HCT116 (cell line): ENCODE results near the gene WDR48. TPM values are rescaled to one million over a fixed set of nuclear protein-coding genes. Genes with fewer than 3 reads are reported as not detected.
A peak's percentile ranks its signal among the peaks of the same experiment; 100 is the strongest.

Experiments used
- ATAC-seq: fragments of 200-7000 bp; cut with Tn5 transposase; 2 replicates; pipeline ENCODE4 v1.9.1; 2020; ENCODE audit warnings: mild to moderate bottlenecking, moderate library complexity
- BruUV-seq: library from RNA; stranded (reverse); fragments of 400-500 nt; replicated peaks from 2 replicates; lab custom pipeline; 2021; lab: Mats Ljungman, UMichigan
- CTCF ChIA-PET: fragments of 300-600 bp; sonication (Branson Sonifier 250); formaldehyde crosslinking; loops from one replicate; lab custom pipeline; 2021; ENCODE audit warnings: antibody characterized with exemption; lab: Charles Lee
- POLR2A ChIA-PET: fragments of 300-600, 350-600 bp; sonication (Branson Sonifier 250); formaldehyde crosslinking; loops from one replicate; lab custom pipeline; 2021; ENCODE audit warnings: antibody characterized with exemption; lab: Charles Lee
- RAD21 ChIA-PET, 2 experiments: fragments of 300-600 bp; sonication (Branson Sonifier 250); formaldehyde crosslinking; loops; one replicate each; lab custom pipeline; 2023; ENCODE audit warnings: low total read pairs in 2 of 2; ENCODE audit not compliant: uncharacterized antibody in 2 of 2, unreplicated experiment in 2 of 2, low non-redundant PET in 1 of 2; lab: Charles Lee
- DNase-seq: peaks from one replicate; pipeline ENCODE4 v3.0.0-alpha.2; 2010; ENCODE audit warnings: low read depth, low spot score
- H2AFZ ChIP-seq: fragments of 200-600 bp; shearing (Covaris generic), sonication (generic); 2 replicates; pipeline ENCODE4 v1.6.1; 2017; ENCODE audit warnings: low read depth, mixed run types, mixed read lengths, antibody characterized with exemption, low read length; ENCODE audit not compliant: poor library complexity, severe bottlenecking
- H3K27ac ChIP-seq: 2 replicates; pipeline ENCODE4 v1.5.1; 2012; ENCODE audit warnings: low read depth, low read length
- H3K27me3 ChIP-seq: fragments of 200-600 bp; sonication (generic); 2 replicates; pipeline ENCODE4 v1.6.1; 2016; ENCODE audit warnings: mixed run types, low read length, mixed read lengths; ENCODE audit not compliant: insufficient read depth
- H3K36me3 ChIP-seq, 2 experiments: fragments of 200-500 bp in 1 of 2; fragments of 200-600 bp in 1 of 2; sonication (Bioruptor generic) in 1 of 2; sonication (generic) in 1 of 2; 2 replicates each; pipeline versions ENCODE4 v1.5.1 to v1.6.1; 2014 to 2016; ENCODE audit warnings: low read length in 2 of 2, inconsistent platforms in 1 of 2, mixed read lengths in 1 of 2, mixed run types in 1 of 2; ENCODE audit not compliant: insufficient read depth in 2 of 2, control insufficient read depth in 1 of 2
- H3K4me1 ChIP-seq, 2 experiments: fragments of 200-600 bp in 1 of 2; sonication (generic) in 1 of 2; 2 replicates each; pipeline versions ENCODE4 v1.5.1 to v1.6.1; 2012 to 2017; ENCODE audit warnings: low read length in 2 of 2, inconsistent platforms in 1 of 2, mild to moderate bottlenecking in 1 of 2, mixed read lengths in 1 of 2, mixed run types in 1 of 2, moderate library complexity in 1 of 2; ENCODE audit not compliant: insufficient read depth in 2 of 2, control insufficient read depth in 1 of 2
- H3K4me2 ChIP-seq: fragments of 200-600 bp; sonication (generic); 2 replicates; pipeline ENCODE4 v1.6.1; 2017; ENCODE audit warnings: mixed run types, low read length, mixed read lengths
- H3K4me3 ChIP-seq, 2 experiments: fragments of 200-600 bp in 1 of 2; sonication (generic) in 1 of 2; replicated peaks in 1 of 2; 2 replicates each; pipeline ENCODE4 v1.5.1; 2011 to 2016; ENCODE audit warnings: low read length in 2 of 2, control low read depth in 1 of 2, low read depth in 1 of 2, mild to moderate bottlenecking in 1 of 2, mixed read lengths in 1 of 2, mixed run types in 1 of 2
- H3K79me2 ChIP-seq: fragments of 200-600 bp; sonication (generic); 2 replicates; pipeline ENCODE4 v1.6.1; 2017; ENCODE audit warnings: mild to moderate bottlenecking, mixed run types, low read length, moderate library complexity, mixed read lengths; ENCODE audit not compliant: insufficient read depth
- H3K9ac ChIP-seq: fragments of 200-600 bp; sonication (generic); 2 replicates; pipeline ENCODE4 v1.6.1; 2016; ENCODE audit warnings: low read length, mixed read lengths
- H3K9me2 ChIP-seq: fragments of 200-600 bp; sonication (generic), shearing (Covaris generic); 2 replicates; pipeline ENCODE4 v1.6.1; 2017; ENCODE audit warnings: mixed run types, mild to moderate bottlenecking, moderate library complexity; ENCODE audit not compliant: insufficient read depth
- H3K9me3 ChIP-seq, 2 experiments: fragments of 200-500 bp in 1 of 2; fragments of 200-600 bp in 1 of 2; sonication (Bioruptor generic) in 1 of 2; sonication (generic) in 1 of 2; 2 replicates each; pipeline ENCODE4 v1.6.1; 2014 to 2017; ENCODE audit warnings: low read length in 2 of 2, mixed read lengths in 2 of 2, inconsistent platforms in 1 of 2, low read depth in 1 of 2, mild to moderate bottlenecking in 1 of 2, mixed run types in 1 of 2, moderate library complexity in 1 of 2; ENCODE audit not compliant: control insufficient read depth in 1 of 2, insufficient read depth in 1 of 2
- H4K20me1 ChIP-seq: fragments of 200-600 bp; sonication (generic), shearing (Covaris generic); 2 replicates; pipeline ENCODE4 v1.6.1; 2017; ENCODE audit warnings: mixed run types, mild to moderate bottlenecking, moderate library complexity; ENCODE audit not compliant: insufficient read depth
- ATF3 ChIP-seq: IDR thresholded peaks from 2 replicates; pipeline ENCODE4 v1.6.1; 2012
- CBX3 ChIP-seq: IDR thresholded peaks from 2 replicates; pipeline ENCODE4 v1.6.1; 2012; ENCODE audit warnings: low read depth
- CEBPB ChIP-seq: IDR thresholded peaks from 2 replicates; pipeline ENCODE4 v1.6.1; 2012; ENCODE audit warnings: low read depth
- EGR1 ChIP-seq: IDR thresholded peaks from 2 replicates; pipeline ENCODE4 v1.6.1; 2012; ENCODE audit warnings: low read depth
- ELF1 ChIP-seq: IDR thresholded peaks from 2 replicates; pipeline ENCODE4 v1.6.1; 2012; ENCODE audit warnings: low read depth, borderline replicate concordance
- EZH2 ChIP-seq: fragments of 200-600 bp; sonication (generic); IDR thresholded peaks from 2 replicates; pipeline ENCODE4 v1.6.1; 2017; ENCODE audit warnings: antibody characterized with exemption, mixed run types
- EZH2phosphoT487 ChIP-seq: fragments of 200-600 bp; IDR thresholded peaks from 2 replicates; pipeline ENCODE4 v1.6.1; 2018; ENCODE audit warnings: antibody characterized with exemption, borderline replicate concordance
- FOSL1 ChIP-seq: IDR thresholded peaks from 2 replicates; pipeline ENCODE4 v1.6.1; 2012; ENCODE audit warnings: low read depth
- JUND ChIP-seq: IDR thresholded peaks from 2 replicates; pipeline ENCODE4 v1.6.1; 2012
- POLR2A ChIP-seq: IDR thresholded peaks from 2 replicates; pipeline ENCODE4 v1.7.0; 2011; ENCODE audit warnings: borderline replicate concordance; ENCODE audit not compliant: insufficient read depth, insufficient read length; ENCODE audit errors: extremely low read depth
- RAD21 ChIP-seq: IDR thresholded peaks from 2 replicates; pipeline ENCODE4 v1.6.1; 2012; ENCODE audit warnings: low read depth, mild to moderate bottlenecking
- REST ChIP-seq: IDR thresholded peaks from 2 replicates; pipeline ENCODE4 v1.6.1; 2012; ENCODE audit warnings: low read depth
- SIN3A ChIP-seq: IDR thresholded peaks from 2 replicates; pipeline ENCODE4 v1.6.1; 2012; ENCODE audit warnings: low read depth
- SP1 ChIP-seq: IDR thresholded peaks from 2 replicates; pipeline ENCODE4 v1.6.1; 2012; ENCODE audit warnings: low read depth
- SRF ChIP-seq: IDR thresholded peaks from 2 replicates; pipeline ENCODE4 v1.6.1; 2012; ENCODE audit warnings: low read depth
- TCF7L2 ChIP-seq: IDR thresholded peaks from 2 replicates; pipeline ENCODE4 v1.7.0; 2011; ENCODE audit warnings: borderline replicate concordance, inconsistent platforms; ENCODE audit not compliant: insufficient read depth, insufficient read length; ENCODE audit errors: extremely low read depth
- ZNF274 ChIP-seq: fragments of 200-500 bp; sonication (Bioruptor generic); IDR thresholded peaks from 2 replicates; pipeline ENCODE4 v1.6.1; 2014; ENCODE audit warnings: mild to moderate bottlenecking, low read depth, low read length, inconsistent platforms
- intact Hi-C: fragments of 100-400 bp; cut with micrococcal nuclease; formaldehyde crosslinking; loops from 2 replicates; pipeline ENCODE4 v1.10.0; 2022
- total RNA-seq: library from RNA; stranded (reverse); gene quantifications from one replicate; pipeline ENCODE4 v1.2.1, GENCODE V29; 2021; ENCODE audit not compliant: unreplicated experiment
- TF ChIP-seq, protein P1 (sequence below), 3 experiments: fragments of 200-600 bp in 1 of 3; sonication (generic) in 1 of 3; IDR thresholded peaks in 2 of 3; conservative IDR thresholded peaks in 1 of 3; 2 replicates each; pipeline ENCODE4 v1.5.1; 2012 to 2017; ENCODE audit warnings: low read depth in 2 of 3, low read length in 2 of 3, antibody characterized with exemption in 1 of 3, borderline replicate concordance in 1 of 3, control low read depth in 1 of 3, mild to moderate bottlenecking in 1 of 3, mixed read lengths in 1 of 3, mixed run types in 1 of 3, moderate library complexity in 1 of 3; ENCODE audit not compliant: insufficient read depth in 1 of 3
- TF ChIP-seq, protein P2 (sequence below): IDR thresholded peaks from 2 replicates; pipeline ENCODE4 v1.6.1; 2012
- TF ChIP-seq, protein P3 (sequence below): IDR thresholded peaks from 2 replicates; pipeline ENCODE4 v1.6.1; 2011; ENCODE audit warnings: mild to moderate bottlenecking, low read length, moderate library complexity; ENCODE audit not compliant: insufficient replicate concordance; ENCODE audit errors: extremely low read depth

WDR48 gene
- total RNA-seq, 1 experiment from 2014 or later = 35.6 TPM

DNA sequence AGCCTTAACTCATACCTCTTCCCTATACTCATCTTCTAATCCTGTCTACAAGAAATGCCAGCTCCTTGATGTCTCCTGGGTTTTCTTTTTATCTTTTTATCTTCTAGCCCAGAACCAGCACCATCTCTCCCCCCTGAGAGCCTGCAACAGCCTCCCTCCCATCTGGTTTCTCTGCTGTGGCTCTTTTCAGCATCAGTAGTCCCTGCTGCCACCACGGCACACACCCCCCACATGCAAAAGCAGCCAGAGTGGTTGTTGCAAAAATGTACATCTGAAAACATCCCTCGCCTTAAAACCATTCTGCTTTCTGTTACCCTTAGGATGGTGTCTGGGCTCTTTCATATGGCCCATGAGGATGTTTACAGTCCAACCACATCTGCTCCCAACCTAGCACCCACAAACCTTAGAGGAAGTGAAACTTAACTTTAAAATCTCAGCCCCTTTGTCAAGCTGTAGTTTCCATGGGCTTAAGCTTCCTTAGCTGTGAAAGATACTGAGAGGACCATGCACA, 56.4 kb downstream of the WDR48 start:
- ChIA-PET POLR2A (interaction anchor here (1.1 kb wide), 1 partner anchor 69 kb away, joined by 7 read pairs; no protein-coding TSS in a partner anchor), RAD21 (interaction anchor here in 1 of 2 experiments (1.4 kb wide), 1 partner anchor 180 kb away, joined by 4 read pairs; no protein-coding TSS in a partner anchor), CTCF (interaction anchor here (1.5 to 1.8 kb wide), 3 partner anchors 17 to 183 kb away, joined by 6 to 12 read pairs (median 7); no protein-coding TSS in a partner anchor)
- intact Hi-C loops = no loop called here
- Histone ChIP-seq H3K4me3 (peak overlapping the region; percentile 87 to 96), H2AFZ (peak overlapping the region; percentile 77), H3K27ac (no peak overlapping the region), H3K9ac (peak overlapping the region; percentile 87), H4K20me1 (no peaks in the 10 kb centered on the region)
- DNase-seq = no peak
- no peak for ATAC-seq
- no peak for TF ChIP-seq TCF7L2
- no peak for TF ChIP-seq RAD21
- no peak for TF ChIP-seq SP1
- no peak for TF ChIP-seq ELF1
- no peak for TF ChIP-seq ATF3
- TF ChIP-seq FOSL1 = no peak
- TF ChIP-seq EGR1 = no peak
- TF ChIP-seq EZH2 = no peak
- no peak for TF ChIP-seq CBX3
- no peak for TF ChIP-seq EZH2phosphoT487
- TF ChIP-seq REST = no peak
- TF ChIP-seq, protein P1, sequence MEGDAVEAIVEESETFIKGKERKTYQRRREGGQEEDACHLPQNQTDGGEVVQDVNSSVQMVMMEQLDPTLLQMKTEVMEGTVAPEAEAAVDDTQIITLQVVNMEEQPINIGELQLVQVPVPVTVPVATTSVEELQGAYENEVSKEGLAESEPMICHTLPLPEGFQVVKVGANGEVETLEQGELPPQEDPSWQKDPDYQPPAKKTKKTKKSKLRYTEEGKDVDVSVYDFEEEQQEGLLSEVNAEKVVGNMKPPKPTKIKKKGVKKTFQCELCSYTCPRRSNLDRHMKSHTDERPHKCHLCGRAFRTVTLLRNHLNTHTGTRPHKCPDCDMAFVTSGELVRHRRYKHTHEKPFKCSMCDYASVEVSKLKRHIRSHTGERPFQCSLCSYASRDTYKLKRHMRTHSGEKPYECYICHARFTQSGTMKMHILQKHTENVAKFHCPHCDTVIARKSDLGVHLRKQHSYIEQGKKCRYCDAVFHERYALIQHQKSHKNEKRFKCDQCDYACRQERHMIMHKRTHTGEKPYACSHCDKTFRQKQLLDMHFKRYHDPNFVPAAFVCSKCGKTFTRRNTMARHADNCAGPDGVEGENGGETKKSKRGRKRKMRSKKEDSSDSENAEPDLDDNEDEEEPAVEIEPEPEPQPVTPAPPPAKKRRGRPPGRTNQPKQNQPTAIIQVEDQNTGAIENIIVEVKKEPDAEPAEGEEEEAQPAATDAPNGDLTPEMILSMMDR (IDR thresholded peaks at IDR 0.05 in 2 of 3, conservative IDR thresholded peaks at IDR 0.05 in 1 of 3; ENCODE audit: borderline replicate concordance in 1 of 3, insufficient read depth in 1 of 3, low read depth in 2 of 3, low read length in 2 of 3) = no peak
- TF ChIP-seq, protein P2, sequence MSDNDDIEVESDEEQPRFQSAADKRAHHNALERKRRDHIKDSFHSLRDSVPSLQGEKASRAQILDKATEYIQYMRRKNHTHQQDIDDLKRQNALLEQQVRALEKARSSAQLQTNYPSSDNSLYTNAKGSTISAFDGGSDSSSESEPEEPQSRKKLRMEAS = no peak
- TF ChIP-seq SIN3A = no peak
- no peak for TF ChIP-seq ZNF274
- TF ChIP-seq CEBPB = no peak
- no peak for TF ChIP-seq SRF
- TF ChIP-seq JUND = no peak
- no peak for TF ChIP-seq POLR2A
- TF ChIP-seq, protein P3, sequence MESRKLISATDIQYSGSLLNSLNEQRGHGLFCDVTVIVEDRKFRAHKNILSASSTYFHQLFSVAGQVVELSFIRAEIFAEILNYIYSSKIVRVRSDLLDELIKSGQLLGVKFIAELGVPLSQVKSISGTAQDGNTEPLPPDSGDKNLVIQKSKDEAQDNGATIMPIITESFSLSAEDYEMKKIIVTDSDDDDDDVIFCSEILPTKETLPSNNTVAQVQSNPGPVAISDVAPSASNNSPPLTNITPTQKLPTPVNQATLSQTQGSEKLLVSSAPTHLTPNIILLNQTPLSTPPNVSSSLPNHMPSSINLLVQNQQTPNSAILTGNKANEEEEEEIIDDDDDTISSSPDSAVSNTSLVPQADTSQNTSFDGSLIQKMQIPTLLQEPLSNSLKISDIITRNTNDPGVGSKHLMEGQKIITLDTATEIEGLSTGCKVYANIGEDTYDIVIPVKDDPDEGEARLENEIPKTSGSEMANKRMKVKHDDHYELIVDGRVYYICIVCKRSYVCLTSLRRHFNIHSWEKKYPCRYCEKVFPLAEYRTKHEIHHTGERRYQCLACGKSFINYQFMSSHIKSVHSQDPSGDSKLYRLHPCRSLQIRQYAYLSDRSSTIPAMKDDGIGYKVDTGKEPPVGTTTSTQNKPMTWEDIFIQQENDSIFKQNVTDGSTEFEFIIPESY = no peak
- TF ChIP-seq, all 23 proteins: peak for 0
- H3K4me2 ChIP-seq = peak overlapping the region; percentile 92
- no peaks in the 10 kb centered on the region for H3K36me3 ChIP-seq
- H3K9me3 ChIP-seq = no peaks in the 10 kb centered on the region
- H3K4me1 ChIP-seq = peaks cover 16 to 23% of the 10 kb centered on the region in 2 experiments
- no peaks in the 10 kb centered on the region for H3K9me2 ChIP-seq
- no TSS peak for BruUV-seq
- H3K79me2 ChIP-seq = peaks cover 19% of the 10 kb centered on the region; the same call in 1 of the 2 replicates
- no peaks in the 10 kb centered on the region for H3K27me3 ChIP-seq
